Ureter (tissue), 1 donor: Measurements from ENCODE around the gene CDKN2B. TPM values are rescaled to one million over a fixed set of nuclear protein-coding genes. Genes with fewer than 3 reads are reported as not detected.
"Not testable (repeated sequence)": the region's sequence is repeated elsewhere in the genome, so short reads cannot be mapped to it uniquely, and the experiment has no call there.

ENCODE experiments used
- DNase-seq: peaks from one replicate; pipeline ENCODE4 v3.0.0-alpha.2; 2020; ENCODE audit warnings: low spot score
- total RNA-seq: library from RNA; stranded (reverse); gene quantifications from one replicate; pipeline ENCODE4 v1.2.4, GENCODE V29; 2023
- donor health status: DM: yes; HTN: yes; CAD: no.

The CDKN2B gene
- total RNA-seq, 1 donor from 2014 or later, result 6.1 TPM

GRCh38 chr9:21969011-21969940 lies 39.8 kb downstream of the CDKN2B start:
- DNase-seq, result no peak

DNA sequence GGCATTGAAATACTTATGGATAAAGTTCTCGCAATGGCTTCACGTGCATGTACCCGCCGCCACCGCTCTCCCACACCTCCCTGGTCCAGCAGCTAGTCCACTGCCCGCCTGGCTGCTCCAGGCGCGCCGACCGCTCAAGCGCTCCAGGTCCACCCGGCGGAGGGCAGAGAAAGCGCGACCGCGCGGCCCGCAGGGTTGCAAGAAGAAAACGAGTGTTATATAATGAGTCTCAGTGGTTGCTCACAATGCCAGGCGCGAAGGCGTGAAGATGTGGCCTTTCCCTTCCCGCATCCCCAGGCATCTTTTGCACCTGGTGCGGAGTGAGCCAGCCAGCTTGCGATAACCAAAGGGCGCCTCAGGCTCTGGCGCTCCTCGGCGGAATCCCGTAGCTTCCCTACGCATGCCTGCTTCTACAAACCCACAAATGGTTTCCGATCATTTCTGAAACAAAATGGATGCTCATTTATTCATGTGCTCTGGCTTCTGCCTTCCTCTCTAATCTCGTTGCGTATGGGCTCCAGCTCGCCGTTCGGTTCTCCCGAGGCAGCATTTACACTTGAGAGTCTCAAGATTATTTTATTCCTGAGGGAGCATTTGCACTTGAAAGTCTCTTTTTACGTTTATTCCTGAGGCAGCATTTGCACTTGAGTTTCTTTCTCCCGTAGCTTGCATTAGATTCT lies 40.6 kb downstream of the CDKN2B start:
- DNase-seq, result no peak

GRCh38 chr9:21967702-21968101 lies 41.4 kb downstream of the CDKN2B start:
- no peak for DNase-seq

DNA sequence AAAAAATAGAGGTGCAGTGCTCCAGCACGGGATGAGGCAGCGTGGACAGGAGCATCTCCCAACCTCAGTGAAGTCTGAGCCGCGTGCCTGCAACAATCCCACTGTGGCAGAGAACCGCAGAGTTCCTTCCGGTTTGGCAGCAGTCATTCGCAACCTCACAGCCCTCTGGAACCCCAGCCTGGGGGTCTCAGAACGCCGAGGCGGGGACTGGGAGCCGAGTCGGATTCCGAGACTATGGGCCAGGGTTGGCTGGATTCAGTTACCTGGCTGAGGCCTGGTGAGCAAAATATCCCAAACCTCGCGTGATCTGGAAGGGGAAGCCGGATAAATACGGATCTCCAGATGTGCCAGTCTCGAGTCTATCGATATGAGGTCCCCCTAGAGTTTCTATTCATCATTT lies 41.9 kb downstream of the CDKN2B start:
- no peak for DNase-seq

DNA sequence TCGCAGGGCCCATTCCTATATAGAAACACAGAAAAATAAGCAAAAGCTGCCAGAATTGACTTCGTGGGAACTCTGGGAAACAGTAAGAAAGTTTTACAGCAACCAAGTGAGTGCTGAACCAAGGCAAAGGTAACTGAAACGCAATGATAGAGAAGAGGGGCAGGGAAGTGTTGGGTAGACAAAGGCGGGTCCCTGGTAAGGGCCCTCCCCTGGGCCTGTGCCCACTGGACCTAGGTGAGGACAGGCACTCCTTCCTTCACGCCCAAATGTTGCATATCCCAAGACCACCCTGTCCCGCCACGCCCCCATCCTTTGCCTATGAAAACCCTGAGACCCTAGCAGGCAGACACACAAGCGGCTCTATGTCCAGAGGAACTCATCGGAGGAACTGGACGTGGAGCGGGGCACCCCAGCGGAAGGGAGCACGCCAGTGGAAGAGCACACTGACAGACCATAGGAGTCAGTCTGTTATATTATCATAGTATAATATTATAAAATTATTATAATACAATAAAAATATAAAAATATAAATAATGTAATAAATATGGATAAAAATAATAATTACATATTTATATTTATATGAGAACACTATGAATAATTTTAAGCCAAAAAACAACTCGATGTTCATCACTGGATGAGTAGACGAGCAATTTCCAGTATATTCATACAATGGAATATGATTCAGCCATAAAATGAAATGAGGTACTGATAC lies 42.8 kb downstream of the CDKN2B start:
- no peak for DNase-seq

- peak; percentile 55 for DNase-seq
Observed at GRCh38 chr9:21965401-21965951, 43.6 kb downstream of the CDKN2B start.

- no peak for DNase-seq
Observed at GRCh38 chr9:21964925-21965385, 44.1 kb downstream of the CDKN2B start.

DNA sequence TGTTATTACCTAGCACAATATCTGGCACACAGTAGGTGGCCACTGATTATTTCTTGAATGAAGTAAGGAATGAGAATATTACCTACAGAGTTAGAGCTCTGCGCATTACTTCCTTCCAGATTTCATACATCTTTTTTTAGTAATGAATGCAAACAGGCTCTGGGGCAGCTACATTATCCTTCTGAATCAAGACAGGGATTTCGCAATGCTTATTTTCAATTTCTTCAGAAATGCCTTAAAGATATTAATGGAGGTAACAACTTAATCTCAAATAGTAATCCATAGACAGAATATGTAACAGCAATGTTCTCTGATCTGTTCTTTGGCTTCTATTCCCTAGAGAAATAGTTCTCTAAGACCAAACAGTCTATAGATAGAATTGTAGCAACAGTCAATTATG lies 47.5 kb downstream of the CDKN2B start:
- DNase-seq, result no peak

GRCh38 chr9:21959268-21959667 lies 49.8 kb downstream of the CDKN2B start:
- DNase-seq, result not testable (repeated sequence)

DNA sequence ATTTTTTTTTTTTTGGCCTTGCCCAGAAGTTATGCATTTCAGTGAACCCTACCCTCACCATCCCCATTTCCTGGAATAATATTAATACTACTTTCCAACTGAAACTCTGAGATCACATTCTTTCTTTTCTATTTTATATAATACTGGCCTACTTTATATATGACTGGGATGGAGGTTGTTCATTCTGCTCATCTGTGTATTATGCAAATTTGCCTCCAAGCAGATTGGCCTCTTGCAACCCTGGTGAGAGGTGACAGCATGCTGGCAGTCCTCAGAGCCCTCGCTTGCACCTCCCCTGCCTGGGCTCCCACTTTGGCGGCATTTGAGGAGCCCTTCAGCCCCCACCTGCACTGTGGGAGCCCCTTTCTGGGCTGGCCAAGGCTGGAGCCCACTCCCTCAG lies 50.3 kb downstream of the CDKN2B start:
- DNase-seq, result no peak

Other genes starting within 250 kb of the CDKN2B start
- gene MTAP, start 206.7 kb downstream of the CDKN2B start, total RNA-seq, result 75.5 TPM
- gene CDKN2A, start 14.9 kb downstream of the CDKN2B start, total RNA-seq, result 1.7 TPM
- gene CDKN2B-AS1, start 14.5 kb downstream of the CDKN2B start, total RNA-seq, result 1.5 TPM